GM12892 (cell line): ENCODE data around the gene GRAMD4.

Source experiments
- DNase-seq: peaks from one replicate; pipeline ENCODE4 v3.0.0; 2011; ENCODE audit not compliant: insufficient read length
- FAIRE-seq: peaks from 2 replicates; lab custom pipeline; 2011; peaks lifted over from hg19 to GRCh38; lab: Jason Lieb, UNC
- POLR2A ChIP-seq: IDR thresholded peaks from 2 replicates; pipeline ENCODE4 v1.6.1; 2011; ENCODE audit warnings: low read depth, low read length, control low read depth
- POLR2AphosphoS5 ChIP-seq: IDR thresholded peaks from 2 replicates; pipeline ENCODE4 v1.6.1; 2011; ENCODE audit warnings: low read depth, low read length, control low read depth
- TAF1 ChIP-seq: IDR thresholded peaks from 2 replicates; pipeline ENCODE4 v1.6.1; 2011; ENCODE audit warnings: low read depth, mild to moderate bottlenecking, control low read depth, low read length, borderline replicate concordance

Gene GRAMD4

GRCh38 chr22:46577368-46578249 lies 42.6 kb upstream of the GRAMD4 start:
- DNase-seq (no peak), FAIRE-seq (peak; percentile 21)
- TF ChIP-seq TAF1 (no peak), POLR2A (no peak), POLR2AphosphoS5 (no peak)

DNA sequence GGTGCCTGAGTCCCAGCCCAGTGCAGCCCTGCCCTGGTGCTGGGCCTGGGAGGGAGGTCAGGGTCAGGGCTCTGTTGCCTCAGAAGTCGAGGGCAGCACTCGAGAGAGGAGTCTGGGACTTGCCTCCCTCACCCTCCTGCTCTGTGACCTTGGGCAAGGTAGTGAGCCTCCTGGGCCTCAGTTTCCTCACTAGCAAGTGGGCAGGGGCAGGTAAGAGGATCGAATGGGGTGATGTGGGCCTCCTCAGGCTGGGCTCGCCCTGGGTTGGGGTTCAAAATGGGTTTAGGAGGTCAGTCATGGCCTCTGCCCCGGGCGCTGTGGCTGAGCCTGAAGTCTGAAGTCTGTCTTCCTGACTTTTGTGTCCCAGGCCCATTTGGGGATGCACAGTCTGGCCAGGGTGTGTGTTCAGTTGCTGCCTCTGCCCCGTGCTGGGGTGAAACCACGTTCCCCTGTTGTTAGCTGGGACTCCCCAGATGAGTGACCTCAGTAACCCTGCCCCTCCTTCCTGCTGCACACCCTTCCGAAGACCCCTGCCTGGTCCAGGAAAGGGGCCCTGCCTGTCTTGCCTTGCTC lies 41.8 kb upstream of the GRAMD4 start:
- peak; percentile 17 for FAIRE-seq
- TF ChIP-seq TAF1 (no peak), POLR2A (no peak), POLR2AphosphoS5 (no peak)
- DNase-seq = no peak

GRCh38 chr22:46578824-46579561 lies 41.2 kb upstream of the GRAMD4 start:
- FAIRE-seq = no peak
- no peak for DNase-seq
- TF ChIP-seq TAF1 (no peak), POLR2AphosphoS5 (no peak), POLR2A (no peak)

- FAIRE-seq = no peak
- no peak for TF ChIP-seq TAF1
- TF ChIP-seq POLR2AphosphoS5 = no peak
- no peak for TF ChIP-seq POLR2A
- DNase-seq = no peak
Observed at GRCh38 chr22:46579751-46580449, 40.3 kb upstream of the GRAMD4 start.

- no peak for TF ChIP-seq POLR2AphosphoS5
- no peak for TF ChIP-seq POLR2A
- no peak for TF ChIP-seq TAF1
- FAIRE-seq = peak; percentile 54
- no peak for DNase-seq
Observed at GRCh38 chr22:46580940-46581537, 39.1 kb upstream of the GRAMD4 start.

DNA sequence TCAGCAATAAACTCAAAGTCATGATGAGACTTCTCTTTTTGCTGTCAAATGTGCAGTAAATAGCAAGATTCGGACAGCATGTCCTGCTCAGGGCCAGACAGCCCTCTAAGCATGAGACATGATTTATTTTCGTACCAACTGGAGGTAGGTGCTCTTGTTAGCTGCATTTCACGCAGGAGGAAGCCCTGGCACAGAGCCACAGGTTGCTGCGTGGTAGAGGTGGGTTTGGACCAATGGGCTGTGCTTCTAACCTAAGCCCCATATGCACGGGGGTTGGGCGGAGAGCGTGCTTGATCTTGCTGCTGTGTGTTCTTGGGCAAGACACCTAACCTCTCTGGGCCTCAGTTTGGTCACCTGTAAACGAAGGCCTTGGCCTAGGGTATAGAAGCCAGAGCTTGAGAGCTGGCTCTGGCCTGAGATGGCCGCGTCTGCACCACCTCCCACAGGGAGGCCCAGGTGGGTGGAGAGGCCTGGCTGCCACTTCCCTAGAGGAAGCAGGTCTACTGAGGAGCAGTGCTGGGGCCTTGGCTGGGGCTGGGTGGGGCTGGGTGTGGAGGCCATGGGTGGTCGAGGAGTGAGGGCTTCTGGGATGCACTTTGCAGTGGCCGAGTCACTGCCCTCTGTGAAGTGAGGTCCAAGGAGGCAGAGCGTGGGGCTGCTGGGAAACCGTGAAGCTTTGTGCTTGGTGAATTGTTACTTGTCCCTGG lies 38.5 kb upstream of the GRAMD4 start:
- FAIRE-seq (peak; percentile 36), DNase-seq (no peak)
- TF ChIP-seq POLR2A (no peak), TAF1 (no peak), POLR2AphosphoS5 (no peak)

- TF ChIP-seq POLR2A = no peak
- no peak for TF ChIP-seq TAF1
- no peak for TF ChIP-seq POLR2AphosphoS5
- no peak for DNase-seq
Observed at GRCh38 chr22:46582281-46582933, 37.8 kb upstream of the GRAMD4 start.

GRCh38 chr22:46583571-46583970 lies 36.6 kb upstream of the GRAMD4 start:
- FAIRE-seq (no peak), DNase-seq (no peak)
- TF ChIP-seq TAF1 (no peak), POLR2A (no peak), POLR2AphosphoS5 (no peak)

More at GRCh38 chr22:46582281-46582933, 37.8 kb upstream of the GRAMD4 start:
- no peak for FAIRE-seq

GRCh38 chr22:46584081-46584921 lies 35.9 kb upstream of the GRAMD4 start:
- TF ChIP-seq POLR2AphosphoS5 = no peak
- TF ChIP-seq TAF1 = no peak
- TF ChIP-seq POLR2A = no peak
- no peak for DNase-seq
- no peak for FAIRE-seq
